ENCODE measurements around the gene CACNA1G.

GRCh38 chr17:50612281-50612680 is 51.8 kb downstream of the CACNA1G start:
- TF ChIP-seq ZNF232 (CRISPR knock-in tag; IDR thresholded peaks at IDR 0.05) (no peak), POLR2A (conservative IDR thresholded peaks at IDR 0.05) (no peak), TARDBP (IDR thresholded peaks at IDR 0.05) (no peak), EP300 (IDR thresholded peaks at IDR 0.05; ENCODE audit: low read length) (no peak), ADNP (tag; IDR thresholded peaks at IDR 0.05) (no peak), KLF10 (CRISPR knock-in tag; IDR thresholded peaks at IDR 0.05) (no peak)
- TF ChIP-seq, protein P1, sequence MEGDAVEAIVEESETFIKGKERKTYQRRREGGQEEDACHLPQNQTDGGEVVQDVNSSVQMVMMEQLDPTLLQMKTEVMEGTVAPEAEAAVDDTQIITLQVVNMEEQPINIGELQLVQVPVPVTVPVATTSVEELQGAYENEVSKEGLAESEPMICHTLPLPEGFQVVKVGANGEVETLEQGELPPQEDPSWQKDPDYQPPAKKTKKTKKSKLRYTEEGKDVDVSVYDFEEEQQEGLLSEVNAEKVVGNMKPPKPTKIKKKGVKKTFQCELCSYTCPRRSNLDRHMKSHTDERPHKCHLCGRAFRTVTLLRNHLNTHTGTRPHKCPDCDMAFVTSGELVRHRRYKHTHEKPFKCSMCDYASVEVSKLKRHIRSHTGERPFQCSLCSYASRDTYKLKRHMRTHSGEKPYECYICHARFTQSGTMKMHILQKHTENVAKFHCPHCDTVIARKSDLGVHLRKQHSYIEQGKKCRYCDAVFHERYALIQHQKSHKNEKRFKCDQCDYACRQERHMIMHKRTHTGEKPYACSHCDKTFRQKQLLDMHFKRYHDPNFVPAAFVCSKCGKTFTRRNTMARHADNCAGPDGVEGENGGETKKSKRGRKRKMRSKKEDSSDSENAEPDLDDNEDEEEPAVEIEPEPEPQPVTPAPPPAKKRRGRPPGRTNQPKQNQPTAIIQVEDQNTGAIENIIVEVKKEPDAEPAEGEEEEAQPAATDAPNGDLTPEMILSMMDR (IDR thresholded peaks at IDR 0.05 in 2 of 3, conservative IDR thresholded peaks at IDR 0.05 in 1 of 3; ENCODE audit: insufficient read depth in 2 of 3, low read depth in 1 of 3, low read length in 3 of 3), result no peak
